GM18507 (cell line): ENCODE results near the gene ZNF497.
"Not testable (repeated sequence)": the region's sequence is repeated elsewhere in the genome, so short reads cannot be mapped to it uniquely, and the experiment has no call there.

Experiments used
- DNase-seq: peaks from one replicate; pipeline ENCODE4 v3.0.0; 2011; ENCODE audit warnings: low read depth; ENCODE audit not compliant: insufficient read length; ENCODE audit errors: extremely low spot score
- FAIRE-seq: peaks from 2 replicates; lab custom pipeline; 2011; peaks lifted over from hg19 to GRCh38; lab: Jason Lieb, UNC

Gene ZNF497

DNA sequence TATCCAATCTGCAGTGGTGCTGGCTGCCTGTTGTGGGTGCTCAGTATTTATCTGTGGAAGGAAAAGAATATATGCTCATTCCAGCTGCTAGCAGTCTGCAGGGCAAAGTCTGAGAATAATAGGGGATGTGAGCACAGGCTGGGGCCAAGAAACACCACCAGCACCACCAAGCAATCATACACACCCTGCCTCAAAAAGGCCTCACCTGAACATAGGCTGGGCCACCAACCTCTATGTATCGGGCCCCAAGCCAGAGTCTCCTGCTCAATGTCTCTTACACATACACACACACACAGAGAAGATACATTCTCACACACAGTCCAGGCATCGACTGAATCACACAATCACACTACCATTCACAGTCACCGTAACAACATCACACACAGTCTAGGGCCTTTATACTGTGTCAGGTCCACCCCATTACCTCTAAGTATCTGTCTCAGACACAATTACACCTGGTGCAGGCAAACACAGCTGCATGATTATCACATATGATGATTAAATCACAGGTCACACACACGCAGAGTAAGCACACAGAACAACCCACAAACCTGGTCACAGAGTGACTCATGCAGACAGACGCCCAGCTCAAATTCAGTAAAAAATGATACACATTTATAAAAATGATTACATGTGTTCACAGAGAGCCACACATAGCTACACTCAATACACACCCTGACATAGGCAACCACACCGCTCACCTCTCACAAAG lies 37.1 kb downstream of the ZNF497 start:
- FAIRE-seq (no peak), DNase-seq (no peak)

DNA sequence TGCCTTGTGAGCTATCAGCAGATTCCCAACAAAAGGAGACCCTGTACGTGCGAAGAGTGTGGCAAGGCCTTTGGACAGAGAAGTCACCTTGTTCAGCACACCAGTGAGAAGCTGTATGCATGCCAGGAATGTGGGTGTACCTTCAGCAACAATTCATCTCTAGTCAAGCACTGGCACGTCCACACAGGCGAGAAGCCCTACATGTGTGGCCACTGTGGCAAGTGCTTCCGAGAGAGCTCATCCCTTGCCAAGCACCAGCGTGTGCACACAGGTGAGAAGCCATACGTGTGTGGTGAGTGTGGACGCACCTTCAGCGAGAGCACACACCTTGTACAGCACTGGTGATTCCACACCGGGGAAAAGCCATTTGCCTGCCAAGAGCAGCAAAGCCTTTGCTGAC lies 43.3 kb downstream of the ZNF497 start:
- no peak for DNase-seq
- no peak for FAIRE-seq

DNA sequence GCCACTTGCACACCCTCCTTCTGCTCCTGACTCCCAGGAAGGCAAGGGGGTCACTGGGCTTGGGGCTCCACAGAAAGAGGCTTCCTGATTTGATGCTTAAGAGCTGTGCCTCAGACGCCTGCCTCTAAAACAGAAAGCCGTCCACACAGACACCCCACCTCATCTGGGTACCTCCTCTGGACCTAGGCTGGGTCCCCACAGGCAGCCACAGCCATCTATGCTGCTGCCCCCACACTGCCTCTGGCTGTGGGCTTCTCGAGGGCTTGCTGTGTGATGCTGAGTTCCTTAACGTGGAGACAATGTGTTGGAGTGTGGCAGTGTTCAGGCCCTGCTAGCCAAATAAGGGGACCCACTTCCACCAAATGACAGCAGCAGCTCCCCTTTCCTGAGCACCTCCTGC lies 44.3 kb downstream of the ZNF497 start:
- FAIRE-seq (no peak), DNase-seq (no peak)

DNA sequence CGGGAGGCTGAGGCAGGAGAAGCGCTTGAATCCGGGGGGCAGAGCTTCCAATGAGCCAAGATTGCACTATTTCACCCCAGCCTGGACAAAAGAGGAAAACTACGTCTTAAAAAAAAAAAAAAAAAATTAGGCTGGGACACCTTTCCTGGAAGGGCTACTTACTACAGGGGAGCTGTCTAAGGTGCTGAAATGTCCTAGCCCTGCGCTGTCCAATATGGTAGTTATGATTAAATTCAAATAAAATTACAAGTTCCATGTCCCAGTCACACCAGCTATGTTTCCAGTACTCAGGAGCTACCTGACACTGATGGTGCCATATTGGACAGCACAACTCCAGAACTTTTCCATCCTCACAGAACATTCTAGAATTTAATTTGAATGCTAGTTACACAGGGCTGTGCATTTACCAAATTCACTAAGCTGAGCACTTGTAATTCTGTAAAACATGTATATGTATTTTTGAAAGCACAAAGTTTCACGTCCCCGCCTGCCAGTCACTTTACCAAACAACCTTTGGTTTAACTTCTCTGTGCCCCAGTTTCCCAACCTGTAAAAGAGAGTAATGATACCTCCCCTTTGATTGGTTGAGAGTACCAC lies 45.0 kb downstream of the ZNF497 start:
- DNase-seq, result no peak
- FAIRE-seq, result no peak

DNA sequence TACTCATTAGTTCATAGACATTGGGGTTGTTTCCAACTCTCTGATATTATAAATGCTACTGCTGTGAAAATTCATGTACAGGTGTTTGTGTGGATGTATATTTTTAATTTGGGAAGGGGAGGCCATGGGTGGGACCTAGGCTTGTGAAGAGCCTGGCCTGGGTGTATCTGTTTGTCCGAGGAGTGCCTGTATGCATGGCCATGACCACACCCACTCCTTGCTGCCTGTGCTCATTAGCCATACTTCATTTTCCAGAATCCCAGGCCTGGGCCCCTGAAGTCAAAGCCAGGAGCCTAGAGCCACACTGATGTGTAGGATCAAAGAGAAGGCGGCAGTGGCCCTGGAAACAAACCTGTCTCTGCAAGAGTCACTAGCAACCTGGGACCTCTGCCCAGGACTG lies 47.0 kb downstream of the ZNF497 start:
- FAIRE-seq (no peak), DNase-seq (no peak)

DNA sequence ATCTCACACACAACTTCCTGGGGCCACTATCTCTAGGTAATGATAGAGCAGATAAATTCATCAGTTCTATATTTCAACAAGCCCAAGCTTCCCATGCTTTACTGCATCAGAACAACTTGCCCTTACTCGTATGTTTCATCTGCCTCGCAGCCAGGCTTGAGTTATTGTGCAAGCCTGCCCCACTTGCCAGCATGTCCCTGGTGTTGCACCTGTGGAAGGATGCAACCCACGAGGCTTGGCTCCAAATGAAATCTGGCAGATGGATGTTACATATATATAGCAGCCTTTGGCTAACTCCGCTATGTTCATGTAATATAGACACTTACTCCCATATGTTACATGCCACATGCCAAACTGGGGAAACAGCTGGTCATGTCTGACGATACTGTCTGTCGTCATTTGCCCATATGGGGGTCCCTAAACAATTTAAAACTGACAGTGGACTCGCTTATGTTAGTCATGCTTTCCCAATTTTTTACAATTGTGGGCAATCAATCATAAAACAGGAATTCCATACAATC lies 51.1 kb downstream of the ZNF497 start:
- FAIRE-seq, result no peak
- no peak for DNase-seq

DNA sequence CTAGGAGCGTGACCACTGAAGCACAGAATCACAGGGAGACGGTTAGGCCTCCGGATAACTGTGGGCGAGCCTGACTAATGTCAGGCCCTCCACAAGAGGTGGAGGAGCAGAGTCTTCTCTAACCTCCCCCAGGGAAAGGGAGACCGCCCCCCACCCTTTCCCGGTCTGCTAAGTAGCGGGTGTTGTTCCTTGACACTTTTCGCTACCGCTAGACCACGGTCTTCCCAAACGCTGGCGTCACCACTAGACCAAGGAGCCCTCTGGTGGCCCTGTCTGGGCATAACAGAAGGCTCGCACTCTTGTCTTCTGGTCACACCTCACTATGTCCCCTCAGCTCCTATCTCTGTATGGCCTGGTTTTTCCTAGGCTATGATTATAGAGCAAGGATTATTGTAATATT lies 51.9 kb downstream of the ZNF497 start:
- not testable (repeated sequence) for DNase-seq, FAIRE-seq

DNA sequence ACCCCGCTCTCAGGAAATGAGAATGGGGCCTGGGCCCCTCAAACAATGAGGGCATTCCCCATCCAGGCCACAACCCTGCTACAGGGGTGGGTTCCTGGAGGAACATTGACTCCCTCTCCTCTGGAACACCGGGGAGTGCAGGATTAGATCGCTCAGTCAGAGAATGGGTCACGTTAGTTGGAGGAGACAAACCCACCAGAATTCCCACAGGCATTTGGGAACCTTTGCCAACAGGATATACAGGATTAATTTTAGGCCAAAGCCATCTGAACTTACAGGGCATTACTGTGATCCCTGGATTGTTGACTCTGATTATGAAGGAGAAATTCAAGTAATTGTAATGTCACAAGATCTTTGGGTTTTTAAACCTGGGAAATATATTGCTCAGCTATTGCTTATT lies 54.8 kb downstream of the ZNF497 start:
- DNase-seq (no peak), FAIRE-seq (no peak)

DNA sequence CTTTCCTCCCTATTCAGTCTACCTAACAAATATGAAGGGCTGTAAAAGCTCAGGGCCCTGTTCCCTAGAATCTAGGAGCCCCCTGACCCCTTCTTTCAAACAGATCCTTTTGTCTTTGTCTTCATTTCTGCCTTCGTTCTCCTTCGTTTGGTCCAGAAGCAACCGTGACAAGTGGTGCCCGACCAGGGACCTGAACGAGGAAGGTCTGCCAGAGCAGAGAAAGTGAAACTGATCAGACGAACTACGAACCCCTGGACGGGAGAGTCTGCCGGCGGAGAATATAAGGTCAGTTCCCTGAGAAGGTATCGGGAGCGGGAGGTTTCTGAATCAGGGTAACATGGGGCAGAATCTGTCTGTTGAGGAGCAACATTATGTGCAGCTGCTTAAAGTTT lies 56.6 kb downstream of the ZNF497 start:
- FAIRE-seq, result peak; percentile 69
- no peak for DNase-seq

DNA sequence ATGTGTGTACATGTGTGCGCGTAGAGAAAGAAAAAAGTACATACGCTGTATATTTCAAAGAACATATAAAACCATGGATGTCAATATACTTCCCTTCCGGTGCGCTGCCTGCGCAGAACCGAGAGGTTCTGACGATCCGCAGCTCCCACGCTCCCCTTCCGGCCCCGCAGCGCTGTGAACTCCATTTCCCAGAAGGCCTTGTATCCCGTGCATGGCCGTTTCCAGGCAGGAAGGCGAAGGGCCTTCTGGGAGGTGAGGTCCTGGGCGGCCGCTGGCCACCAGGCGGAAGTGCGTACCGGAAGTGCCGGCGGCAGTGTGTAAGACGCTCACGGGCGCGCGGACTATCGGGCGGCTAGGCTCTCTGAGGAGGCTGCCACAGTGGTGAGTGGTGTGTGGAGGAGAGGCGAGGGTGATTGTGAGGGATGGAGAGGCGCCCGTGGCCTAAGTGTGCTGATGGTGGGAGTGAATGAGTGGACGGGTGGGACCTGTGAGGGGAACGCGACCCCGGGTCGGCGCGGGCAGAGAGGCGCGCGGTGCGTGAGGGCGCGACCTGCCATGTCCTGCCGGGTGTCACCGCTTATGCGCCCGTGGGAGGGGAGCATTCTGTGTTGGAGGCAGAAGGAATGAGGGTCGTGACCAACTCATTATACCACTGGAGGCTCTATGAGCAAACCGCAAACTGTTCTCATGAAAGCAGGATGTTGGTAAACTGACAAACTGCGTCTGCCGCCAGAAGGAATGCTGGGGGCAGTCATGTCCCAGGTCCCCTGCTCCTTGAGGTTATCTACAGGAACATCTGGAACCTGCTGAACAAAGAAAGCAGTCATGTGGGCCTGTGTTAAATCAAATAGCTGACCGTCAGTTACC lies 57.3 kb downstream of the ZNF497 start, which contains the start of gene ERVK3-1:
Gene ERVK3-1, plus strand, starts transcription at position 313 of the 867 bp plus-strand sequence. CDS start 6,792 bp downstream, outside the sequence.
- peak; percentile 98 for FAIRE-seq

DNA sequence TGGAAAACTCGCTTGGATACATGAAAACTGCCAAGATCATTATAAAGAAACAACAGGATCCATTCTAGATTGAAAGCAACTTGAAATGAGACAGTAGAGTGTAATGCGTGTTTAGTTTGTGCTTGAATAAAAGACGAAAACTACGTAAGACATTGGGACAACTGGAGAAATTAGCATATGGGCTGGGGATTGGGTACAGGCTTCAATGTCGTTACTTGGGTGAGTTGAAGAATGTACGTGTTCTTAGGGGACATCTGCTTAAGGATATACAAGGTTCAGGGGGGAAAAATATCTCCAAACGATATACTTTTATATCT lies 57.8 kb downstream of the ZNF497 start:
- DNase-seq (no peak), FAIRE-seq (peak; percentile 26)

More for the DNA sequence above, 57.3 kb downstream of the ZNF497 start, which contains the start of gene ERVK3-1:
- peak; percentile 94 for DNase-seq
